Measurements from ENCODE around the gene TUBB4B. TPM values are rescaled to one million over a fixed set of nuclear protein-coding genes. Genes with fewer than 3 reads are reported as not detected.

Gene TUBB4B
- total RNA-seq, 1 experiment from 2014 or later: 424 TPM

GRCh38 chr9:137244486-137245449, 3.7 kb downstream of the TUBB4B start:
- no peaks in the 10 kb centered on the region for H3K27me3 ChIP-seq (ENCODE audit: low read length)
- no peak overlapping the region for H3K27ac ChIP-seq (ENCODE audit: low read length)
- ChIA-PET CTCF (interaction anchor here (1.1 kb wide), 1 partner anchor 198 kb away, joined by 4 read pairs; the partner anchor contains the start of gene NPDC1), POLR2A (ENCODE audit: unreplicated experiment) (interaction anchor here (0.5 kb wide), 1 partner anchor 10 kb away, joined by 3 read pairs; no protein-coding TSS in a partner anchor)
- H3F3A ChIP-seq (ENCODE audit: low read length, unreplicated experiment): peaks cover 5% of the 10 kb centered on the region
- intact Hi-C loops (cut with micrococcal nuclease): no loop called here
- no peak overlapping the region for H3K4me3 ChIP-seq (ENCODE audit: low read length)
- peaks cover 28% of the 10 kb centered on the region for H4K20me1 ChIP-seq (ENCODE audit: low read length)
- H2AFZ ChIP-seq (ENCODE audit: low read length): no peak overlapping the region
- H3K9me3 ChIP-seq (ENCODE audit: low read length): no peaks in the 10 kb centered on the region
- DNase-seq (peak; percentile 22), ATAC-seq (peak; percentile 1; the same call in 1 of the 2 replicates)
- peaks cover 25% of the 10 kb centered on the region for H3K79me2 ChIP-seq (ENCODE audit: low read length)
- no TSS peak for BruUV-seq (replicated peaks)
- H3K9me2 ChIP-seq (replicated peaks; ENCODE audit: low read length): no peaks in the 10 kb centered on the region
- TF ChIP-seq EZH2phosphoT487 (IDR thresholded peaks at IDR 0.05; ENCODE audit: borderline replicate concordance, low read length) (no peak), EZH2 (IDR thresholded peaks at IDR 0.05; ENCODE audit: low read length, unreplicated experiment) (no peak), CTCF (conservative IDR thresholded peaks at IDR 0.05; ENCODE audit: low read depth, low read length) (no peak)
- H3K4me2 ChIP-seq (ENCODE audit: low read length): no peak overlapping the region
- peaks cover 17% of the 10 kb centered on the region for H3K36me3 ChIP-seq (ENCODE audit: low read depth, low read length)
- H3K9ac ChIP-seq (ENCODE audit: low read length): no peak overlapping the region
- peaks cover 15% of the 10 kb centered on the region for H3K4me1 ChIP-seq (ENCODE audit: insufficient read depth, low read length)

- Histone ChIP-seq H3K4me3 (ENCODE audit: low read length) (no peak overlapping the region), H3K27me3 (ENCODE audit: low read length) (no peaks in the 10 kb centered on the region), H3K9ac (ENCODE audit: low read length) (no peak overlapping the region), H3K9me3 (ENCODE audit: low read length) (no peaks in the 10 kb centered on the region), H3K79me2 (ENCODE audit: low read length) (peaks cover 21% of the 10 kb centered on the region), H3K4me1 (ENCODE audit: insufficient read depth, low read length) (peaks cover 15% of the 10 kb centered on the region), H2AFZ (ENCODE audit: low read length) (no peak overlapping the region), H3K36me3 (ENCODE audit: low read depth, low read length) (peaks cover 17% of the 10 kb centered on the region), H3F3A (ENCODE audit: low read length, unreplicated experiment) (peaks cover 5% of the 10 kb centered on the region), H3K27ac (ENCODE audit: low read length) (no peak overlapping the region), H3K9me2 (replicated peaks; ENCODE audit: low read length) (no peaks in the 10 kb centered on the region), H3K4me2 (ENCODE audit: low read length) (no peak overlapping the region), H4K20me1 (ENCODE audit: low read length) (peaks cover 28% of the 10 kb centered on the region)
- no TSS peak for BruUV-seq (replicated peaks)
- DNase-seq (no peak), ATAC-seq (no peak)
- CTCF ChIA-PET: no interaction called here
- POLR2A ChIA-PET (ENCODE audit: unreplicated experiment): no interaction called here
- intact Hi-C loops (cut with micrococcal nuclease): no loop called here
- no peak for TF ChIP-seq EZH2phosphoT487 (IDR thresholded peaks at IDR 0.05; ENCODE audit: borderline replicate concordance, low read length)
- TF ChIP-seq EZH2 (IDR thresholded peaks at IDR 0.05; ENCODE audit: low read length, unreplicated experiment): no peak
- no peak for TF ChIP-seq CTCF (conservative IDR thresholded peaks at IDR 0.05; ENCODE audit: low read depth, low read length)
These were observed 4.6 kb downstream of the TUBB4B start for GRCh38 chr9:137245450-137246421.

All from PC-3 (cell line).